H1 (cell line): ENCODE results near the gene ITPKB. TPM values are rescaled to one million over a fixed set of nuclear protein-coding genes. Genes with fewer than 3 reads are reported as not detected.

Experiments
- ASH2L ChIP-seq: fragments of 200-600, 300-600 bp; sonication (generic); IDR thresholded peaks from one replicate; pipeline ENCODE4 v1.7.1; 2017; ENCODE audit warnings: low read length
- ATF3 ChIP-seq: IDR thresholded peaks from 2 replicates; pipeline ENCODE4 v1.6.1; 2011; ENCODE audit warnings: low read depth, mild to moderate bottlenecking, low read length; ENCODE audit not compliant: insufficient read depth
- CHD1 ChIP-seq: IDR thresholded peaks from 2 replicates; pipeline ENCODE4 v1.6.1; 2012; ENCODE audit warnings: low read depth, low read length, improper control_type of control experiment
- SP4 ChIP-seq: IDR thresholded peaks from 2 replicates; pipeline ENCODE4 v1.6.1; 2012; ENCODE audit warnings: low read length, inconsistent platforms
- TCF12 ChIP-seq: IDR thresholded peaks from 2 replicates; pipeline ENCODE4 v1.6.1; 2011; ENCODE audit warnings: low read depth, mild to moderate bottlenecking, low read length
- polyA plus RNA-seq, 7 experiments: library from polyadenylated mRNA; depleted of rRNA in 3 of 7; stranded (reverse) in 5 of 7; unstranded in 2 of 7; fragments of >200 nt in 5 of 7; fragments of 200-250 nt in 2 of 7; gene quantifications; 1 replicate in 5 of 7; 2 replicates in 1 of 7; 4 replicates in 1 of 7; pipeline versions ENCODE4 v1.2.1 to v1.2.3, GENCODE V29; 2011 to 2013; ENCODE audit warnings: missing spikeins in 2 of 7, mixed read lengths in 2 of 7
- total RNA-seq: library from RNA; stranded (reverse); fragmentation: NEBNext Ultra II Directional; extraction: Animal tissue kit (Norgen Biotek cat#: 25700); gene quantifications from 2 replicates; pipeline ENCODE4 v1.2.1, GENCODE V29; 2021

Gene ITPKB
- total and polyA plus RNA-seq, 2 of the 8 experiments (the other 6 are each of a cell fraction or from before 2014, with no cell fraction given) = 1.7 to 4.8 TPM

- no peak for TF ChIP-seq ATF3
- no peak for TF ChIP-seq CHD1
- TF ChIP-seq TCF12 = no peak
- no peak for TF ChIP-seq ASH2L
- TF ChIP-seq SP4 = no peak
Measured at GRCh38 chr1:226716577-226716976, 22.5 kb downstream of the ITPKB start (continued).
